MM.1S (cell line): Measurements from ENCODE around the gene MSL3.

Source experiments
- DNase-seq: peaks from one replicate; pipeline ENCODE4 v3.0.0-alpha.2; 2015
- H2AFZ ChIP-seq: fragments of 300-600 bp; sonication (generic); 2 replicates; pipeline ENCODE4 v1.6.0; 2016; ENCODE audit warnings: antibody characterized with exemption, low read length
- H3F3A ChIP-seq: fragments of 300-600 bp; sonication (generic); 2 replicates; pipeline ENCODE4 v1.6.1; 2016; ENCODE audit warnings: mild to moderate bottlenecking, antibody characterized with exemption, low read length, moderate library complexity, mixed read lengths; ENCODE audit not compliant: insufficient read depth
- H3K27ac ChIP-seq: fragments of 300-600 bp; sonication (generic); 2 replicates; pipeline ENCODE4 v1.5.1; 2016; ENCODE audit warnings: mild to moderate bottlenecking, low read length
- H3K27me3 ChIP-seq: fragments of 300-600 bp; sonication (generic); replicated peaks from 2 replicates; pipeline ENCODE4 v1.6.0; 2016; ENCODE audit warnings: low read length; ENCODE audit not compliant: insufficient read depth
- H3K36me3 ChIP-seq: fragments of 300-600 bp; sonication (generic); replicated peaks from 2 replicates; pipeline ENCODE4 v1.6.1; 2016; ENCODE audit warnings: mild to moderate bottlenecking, low read length, mixed read lengths; ENCODE audit not compliant: insufficient read depth
- H3K4me1 ChIP-seq: fragments of 300-600 bp; sonication (generic); 2 replicates; pipeline ENCODE4 v1.6.1; 2016; ENCODE audit warnings: low read length, mixed read lengths
- H3K4me2 ChIP-seq: fragments of 300-600 bp; sonication (generic); 2 replicates; pipeline ENCODE4 v1.6.0; 2016; ENCODE audit warnings: low read depth, low read length
- H3K4me3 ChIP-seq: fragments of 300-600 bp; sonication (generic); 2 replicates; pipeline ENCODE4 v1.5.1; 2016; ENCODE audit warnings: low read length, mixed read lengths
- H3K79me2 ChIP-seq: fragments of 300-600 bp; sonication (generic); 2 replicates; pipeline ENCODE4 v1.6.1; 2016; ENCODE audit warnings: mixed run types, low read length, mixed read lengths
- H3K9ac ChIP-seq: fragments of 300-600 bp; sonication (generic); 2 replicates; pipeline ENCODE4 v1.6.1; 2016; ENCODE audit warnings: low read length, mixed read lengths
- H3K9me2 ChIP-seq: fragments of 300-600 bp; sonication (generic); replicated peaks from 2 replicates; pipeline ENCODE4 v1.6.1; 2016; ENCODE audit warnings: mild to moderate bottlenecking, low read length, mixed read lengths; ENCODE audit not compliant: insufficient read depth
- H3K9me3 ChIP-seq: fragments of 300-600 bp; sonication (generic); replicated peaks from 2 replicates; pipeline ENCODE4 v1.6.1; 2016; ENCODE audit warnings: mild to moderate bottlenecking, low read length, mixed read lengths; ENCODE audit not compliant: insufficient read depth
- H4K20me1 ChIP-seq: fragments of 300-600 bp; sonication (generic); 2 replicates; pipeline ENCODE4 v1.6.1; 2016; ENCODE audit warnings: mild to moderate bottlenecking, low read length, moderate library complexity, mixed read lengths; ENCODE audit not compliant: insufficient read depth
- EZH2 ChIP-seq: fragments of 300-600 bp; sonication (generic); optimal IDR thresholded peaks from 2 replicates; pipeline ENCODE3; 2017; ENCODE audit warnings: low read depth, mild to moderate bottlenecking, antibody characterized with exemption, low read length, mixed read lengths
- EZH2phosphoT487 ChIP-seq: fragments of 300-600 bp; sonication (generic); IDR thresholded peaks from 2 replicates; pipeline ENCODE4 v1.6.1; 2018; ENCODE audit warnings: antibody characterized with exemption, low read length
- TF ChIP-seq, protein P1 (sequence below): fragments of 300-600 bp; sonication (generic); IDR thresholded peaks from 2 replicates; pipeline ENCODE4 v1.5.1; 2016; ENCODE audit warnings: antibody characterized with exemption, low read length, mixed read lengths

Gene MSL3

DNA sequence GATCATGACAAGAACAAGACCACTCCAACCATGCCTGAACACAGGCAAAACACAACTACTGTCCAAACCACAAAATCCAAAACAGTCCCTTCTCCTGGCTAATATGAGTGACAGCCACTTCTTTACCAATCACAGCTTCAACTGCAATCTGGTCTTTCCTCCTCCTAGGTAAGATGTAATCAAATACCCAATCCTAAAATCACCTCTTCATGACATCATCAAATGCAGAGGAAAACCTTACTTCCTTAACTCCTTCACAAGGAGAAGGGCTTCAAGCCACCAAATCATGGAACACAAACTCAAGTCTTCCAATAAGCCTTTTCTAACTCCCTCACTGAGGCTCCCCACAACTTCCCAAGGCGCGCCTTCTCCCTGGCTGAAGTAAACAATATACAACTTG is 4.4 kb upstream of the MSL3 start:
- TF ChIP-seq EZH2phosphoT487 (no peak), EZH2 (no peak)
- TF ChIP-seq, protein P1, sequence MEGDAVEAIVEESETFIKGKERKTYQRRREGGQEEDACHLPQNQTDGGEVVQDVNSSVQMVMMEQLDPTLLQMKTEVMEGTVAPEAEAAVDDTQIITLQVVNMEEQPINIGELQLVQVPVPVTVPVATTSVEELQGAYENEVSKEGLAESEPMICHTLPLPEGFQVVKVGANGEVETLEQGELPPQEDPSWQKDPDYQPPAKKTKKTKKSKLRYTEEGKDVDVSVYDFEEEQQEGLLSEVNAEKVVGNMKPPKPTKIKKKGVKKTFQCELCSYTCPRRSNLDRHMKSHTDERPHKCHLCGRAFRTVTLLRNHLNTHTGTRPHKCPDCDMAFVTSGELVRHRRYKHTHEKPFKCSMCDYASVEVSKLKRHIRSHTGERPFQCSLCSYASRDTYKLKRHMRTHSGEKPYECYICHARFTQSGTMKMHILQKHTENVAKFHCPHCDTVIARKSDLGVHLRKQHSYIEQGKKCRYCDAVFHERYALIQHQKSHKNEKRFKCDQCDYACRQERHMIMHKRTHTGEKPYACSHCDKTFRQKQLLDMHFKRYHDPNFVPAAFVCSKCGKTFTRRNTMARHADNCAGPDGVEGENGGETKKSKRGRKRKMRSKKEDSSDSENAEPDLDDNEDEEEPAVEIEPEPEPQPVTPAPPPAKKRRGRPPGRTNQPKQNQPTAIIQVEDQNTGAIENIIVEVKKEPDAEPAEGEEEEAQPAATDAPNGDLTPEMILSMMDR = no peak
- Histone ChIP-seq H3K27me3 (no peaks in the 10 kb centered on the region), H3K36me3 (no peaks in the 10 kb centered on the region)

DNA sequence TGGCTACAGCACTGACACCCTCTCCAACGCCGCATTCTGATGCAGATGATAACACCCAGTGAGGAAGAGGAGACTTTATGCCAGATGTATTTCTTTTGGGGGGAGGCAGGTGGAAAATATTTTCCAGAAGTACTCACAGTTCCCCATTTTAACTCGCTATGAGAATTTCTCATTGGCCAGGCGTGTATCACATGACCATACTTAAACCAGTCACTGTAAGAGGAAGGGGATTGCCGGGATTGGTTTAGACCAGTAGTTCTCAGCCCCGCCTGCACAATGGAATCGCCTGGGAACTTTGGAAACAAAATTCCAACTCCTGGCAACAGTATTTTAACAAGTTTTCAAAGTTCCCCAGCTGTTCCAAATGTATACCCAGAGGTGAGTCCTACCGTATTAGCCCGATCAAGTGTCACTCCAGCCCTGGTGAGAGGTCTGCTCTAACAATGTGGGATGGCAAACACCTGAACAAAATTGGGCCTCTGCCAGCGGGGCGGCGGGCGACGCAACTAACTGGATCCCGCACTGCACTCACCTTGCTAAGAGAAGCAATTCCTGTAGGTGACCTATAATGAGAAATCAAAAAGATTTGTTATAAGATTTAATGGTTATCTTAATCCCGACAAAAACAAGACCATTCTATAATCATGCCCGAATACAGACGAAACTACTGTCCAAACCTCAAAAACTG is 2.9 kb upstream of the MSL3 start:
- no peaks in the 10 kb centered on the region for H4K20me1 ChIP-seq
- H3K9ac ChIP-seq = no peak overlapping the region
- no peaks in the 10 kb centered on the region for H3K36me3 ChIP-seq
- no peak overlapping the region for H3K4me3 ChIP-seq
- no peak overlapping the region for H2AFZ ChIP-seq
- no peak for DNase-seq
- peaks cover 14% of the 10 kb centered on the region for H3F3A ChIP-seq
- TF ChIP-seq EZH2phosphoT487 (no peak), EZH2 (no peak)
- TF ChIP-seq, protein P1 = no peak
- H3K9me2 ChIP-seq = no peaks in the 10 kb centered on the region
- no peak overlapping the region for H3K4me2 ChIP-seq
- no peaks in the 10 kb centered on the region for H3K4me1 ChIP-seq
- H3K27me3 ChIP-seq = no peaks in the 10 kb centered on the region
- H3K79me2 ChIP-seq = peaks cover 5% of the 10 kb centered on the region; the same call in 1 of the 2 replicates
- no peak overlapping the region for H3K27ac ChIP-seq
- H3K9me3 ChIP-seq = no peaks in the 10 kb centered on the region

More for the DNA sequence above, 4.4 kb upstream of the MSL3 start:
- no peak overlapping the region for H3K4me3 ChIP-seq
- no peak overlapping the region for H2AFZ ChIP-seq
- no peak for DNase-seq
- no peak overlapping the region for H3K27ac ChIP-seq
- H4K20me1 ChIP-seq = no peaks in the 10 kb centered on the region
- H3K79me2 ChIP-seq = no peaks in the 10 kb centered on the region
- no peaks in the 10 kb centered on the region for H3K9me3 ChIP-seq
- H3K4me2 ChIP-seq = no peak overlapping the region
- H3K4me1 ChIP-seq = no peaks in the 10 kb centered on the region
- peaks cover under 1% of the 10 kb centered on the region; the same call in 1 of the 2 replicates for H3F3A ChIP-seq
- H3K9ac ChIP-seq = no peak overlapping the region
- H3K9me2 ChIP-seq = no peaks in the 10 kb centered on the region

DNA sequence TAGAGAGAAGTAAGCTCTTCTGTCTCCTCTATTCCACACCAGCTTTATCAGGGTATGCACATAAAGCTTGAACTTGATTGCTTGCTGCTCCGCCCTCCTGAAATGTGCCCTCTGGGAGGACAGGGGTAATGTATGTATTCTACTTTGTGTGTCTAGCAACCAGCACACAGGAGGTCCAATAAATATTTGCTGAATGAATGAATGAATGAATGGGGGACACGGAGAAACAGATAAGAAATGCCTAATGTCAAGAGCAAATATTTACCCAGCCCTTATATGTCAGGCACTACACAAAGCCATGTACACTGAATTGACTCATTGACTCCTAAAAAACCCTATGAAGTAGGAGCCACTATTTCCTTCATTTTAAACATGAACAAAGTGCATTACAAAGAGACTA is 2.3 kb upstream of the MSL3 start:
- H3K79me2 ChIP-seq = peaks cover 7% of the 10 kb centered on the region
- H2AFZ ChIP-seq = no peak overlapping the region
- TF ChIP-seq EZH2phosphoT487 = no peak
- no peak for TF ChIP-seq EZH2
- TF ChIP-seq, protein P1 = no peak
- H3K27me3 ChIP-seq = no peaks in the 10 kb centered on the region
- no peaks in the 10 kb centered on the region for H3K9me2 ChIP-seq
- no peaks in the 10 kb centered on the region for H4K20me1 ChIP-seq
- no peak overlapping the region for H3K27ac ChIP-seq
- H3K36me3 ChIP-seq = no peaks in the 10 kb centered on the region
- H3K9ac ChIP-seq = no peak overlapping the region
- peaks cover 17% of the 10 kb centered on the region for H3F3A ChIP-seq
- no peak overlapping the region for H3K4me3 ChIP-seq
- no peak overlapping the region for H3K4me2 ChIP-seq
- no peaks in the 10 kb centered on the region for H3K9me3 ChIP-seq
- DNase-seq = no peak
- peaks cover 1% of the 10 kb centered on the region; the same call in 1 of the 2 replicates for H3K4me1 ChIP-seq
